GM15510 (cell line): ENCODE results near the gene PNMA1.

Source experiments
- POLR2A ChIP-seq: IDR thresholded peaks from 3 replicates; pipeline ENCODE4 v1.6.1; 2011; ENCODE audit warnings: borderline replicate concordance; ENCODE audit not compliant: insufficient read length; ENCODE audit errors: extremely low read depth

Gene PNMA1

DNA sequence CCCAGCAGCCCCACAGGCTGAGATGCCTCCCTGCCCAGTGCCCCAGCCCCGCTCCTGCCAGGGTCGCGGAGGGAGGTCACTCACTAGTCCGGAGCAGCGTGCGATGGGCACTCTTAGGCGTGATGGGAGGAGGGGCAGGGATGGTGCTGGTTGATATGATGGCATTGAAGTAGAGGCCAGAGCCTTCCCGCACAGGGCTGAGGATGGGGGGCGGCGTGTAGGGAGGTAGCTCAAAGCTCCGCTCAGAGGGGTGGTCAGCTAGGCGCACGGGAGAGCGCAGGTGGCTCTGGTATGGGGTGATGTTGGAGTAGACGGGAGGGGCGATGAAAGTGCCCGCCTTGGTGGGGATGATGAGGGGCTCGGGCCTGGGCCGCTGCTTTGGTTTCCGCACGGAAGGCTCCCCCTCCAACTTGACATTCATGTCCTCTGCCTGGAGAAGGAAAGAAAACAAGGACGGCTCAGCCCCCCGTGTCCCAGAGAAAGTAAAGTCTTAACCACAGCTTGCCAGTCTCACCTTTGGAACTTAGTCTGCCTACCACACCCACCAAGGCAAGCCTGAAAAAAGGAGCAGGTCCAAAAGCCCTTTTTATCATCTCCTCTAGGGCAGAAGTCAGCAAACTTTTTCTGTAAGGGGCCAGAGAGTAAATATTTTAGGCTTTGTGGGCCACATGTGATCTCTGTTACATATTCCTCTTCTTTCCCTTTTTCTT is 15.5 kb upstream of the PNMA1 start:
- no peak for TF ChIP-seq POLR2A

DNA sequence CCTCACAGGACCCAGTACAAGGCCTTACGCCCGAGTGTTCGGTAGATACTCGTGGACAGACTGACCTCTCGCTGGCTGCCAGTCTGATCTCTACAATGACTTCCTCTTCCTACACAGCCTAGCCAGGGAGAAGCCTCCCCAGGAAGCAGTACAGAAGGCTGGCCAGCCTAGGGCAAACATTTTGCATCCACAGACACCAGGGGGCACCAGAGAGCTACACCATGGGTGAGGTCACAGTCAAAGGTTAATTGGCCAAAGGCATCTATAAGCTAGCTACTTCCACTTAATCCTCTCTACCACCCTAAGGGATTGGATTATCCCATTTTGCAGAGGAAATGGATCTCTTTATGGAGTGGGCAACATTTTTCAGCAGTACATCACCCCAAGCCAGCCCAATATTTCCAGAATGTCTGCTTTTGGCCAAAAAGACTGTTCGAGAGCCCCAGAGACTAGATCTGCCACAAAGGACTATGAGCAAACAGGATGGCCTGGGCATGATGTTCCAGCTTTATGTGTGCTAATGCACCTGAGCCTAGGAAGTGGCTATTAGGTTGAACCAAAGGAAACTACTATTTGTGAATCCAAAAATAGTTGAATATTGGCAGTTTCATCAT is 14.6 kb upstream of the PNMA1 start:
- TF ChIP-seq POLR2A, result no peak

DNA sequence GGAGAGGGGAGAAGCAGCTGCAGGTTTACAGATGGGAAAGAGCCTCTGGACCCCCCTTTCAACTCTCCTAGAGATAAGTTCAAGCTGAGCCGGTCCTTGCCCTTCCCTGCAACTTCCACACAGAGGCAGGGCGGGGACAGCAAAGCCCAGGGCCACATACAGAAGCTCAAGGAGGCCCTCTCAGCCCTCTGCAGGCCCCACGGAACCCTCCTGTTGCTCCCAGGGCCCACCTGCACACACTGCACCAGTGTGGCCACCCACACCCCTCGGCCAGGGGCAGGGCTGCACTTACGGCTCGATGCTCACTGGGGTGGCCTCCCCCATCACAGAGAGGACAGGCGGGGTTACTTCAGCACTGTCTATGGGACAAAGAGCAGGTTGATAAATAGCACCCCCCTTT is 13.0 kb upstream of the PNMA1 start:
- TF ChIP-seq POLR2A, result no peak

- TF ChIP-seq POLR2A, result no peak
Measured at GRCh38 chr14:73726025-73726961, 12.1 kb upstream of the PNMA1 start.

DNA sequence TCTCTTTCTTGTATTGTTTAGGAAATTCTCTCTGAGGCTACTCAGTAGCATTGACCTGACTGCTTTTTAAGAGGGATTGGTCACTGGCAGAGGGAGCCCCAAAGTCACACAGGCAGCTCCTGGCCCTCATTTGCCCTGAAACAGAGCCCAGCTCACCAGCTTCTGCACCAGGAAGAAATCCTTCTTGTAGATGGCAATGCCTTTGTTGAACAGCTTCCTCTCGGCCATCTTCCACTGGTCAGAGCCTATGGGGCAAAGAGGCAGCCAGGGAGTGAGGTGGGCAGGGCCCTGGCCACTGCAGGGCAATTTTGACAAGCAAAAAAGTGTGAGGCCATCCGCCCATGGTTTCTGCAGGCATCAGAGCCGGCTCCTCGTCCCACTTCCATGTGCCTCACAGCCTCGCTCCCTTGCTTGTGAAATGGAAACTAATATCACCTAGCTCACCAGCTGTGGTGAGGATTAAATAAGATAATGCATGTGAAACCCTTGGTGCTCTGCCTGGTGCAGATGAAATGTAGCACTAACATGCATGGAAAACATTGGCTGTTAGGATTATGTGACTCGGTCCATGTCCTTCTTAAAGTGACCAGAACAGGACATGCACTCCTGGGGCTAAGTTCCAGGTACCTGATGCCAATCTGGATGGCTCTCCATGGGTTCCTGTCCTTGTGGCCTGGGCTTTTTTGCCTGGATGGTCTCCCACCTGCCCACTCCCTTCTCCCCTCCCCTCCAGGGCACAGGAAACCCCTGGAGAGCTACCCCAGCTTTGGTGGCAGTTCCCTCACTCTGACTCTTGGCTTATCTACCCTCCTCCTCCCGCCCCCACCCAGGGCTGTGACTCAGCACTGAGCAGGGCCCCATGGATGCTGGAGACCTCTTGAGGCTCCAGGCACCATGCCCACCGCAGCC is 11.2 kb upstream of the PNMA1 start:
- no peak for TF ChIP-seq POLR2A

- TF ChIP-seq POLR2A, result no peak
Measured at GRCh38 chr14:73724696-73725095, 10.5 kb upstream of the PNMA1 start.

GRCh38 chr14:73723797-73724661 is 9.8 kb upstream of the PNMA1 start:
- TF ChIP-seq POLR2A, result peak; percentile 19

DNA sequence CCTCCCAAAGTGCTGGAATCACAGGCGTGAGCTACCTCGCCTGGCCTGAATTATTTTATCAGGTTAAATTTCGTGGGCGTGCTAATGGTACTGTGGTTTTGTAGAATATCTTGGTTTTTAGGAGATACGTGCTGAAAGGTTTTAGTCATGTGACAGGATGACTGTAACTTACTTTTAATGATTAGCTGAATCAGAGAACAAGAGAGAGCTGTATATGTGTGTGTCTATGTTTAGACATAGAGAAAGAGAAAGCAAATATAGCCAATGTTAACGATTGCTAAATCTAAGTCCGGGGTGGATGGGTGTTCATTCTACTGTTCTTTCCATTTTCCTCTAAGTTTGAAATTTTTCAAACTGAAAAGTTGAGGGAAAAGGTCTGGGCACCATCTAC is 9.2 kb upstream of the PNMA1 start:
- no peak for TF ChIP-seq POLR2A

DNA sequence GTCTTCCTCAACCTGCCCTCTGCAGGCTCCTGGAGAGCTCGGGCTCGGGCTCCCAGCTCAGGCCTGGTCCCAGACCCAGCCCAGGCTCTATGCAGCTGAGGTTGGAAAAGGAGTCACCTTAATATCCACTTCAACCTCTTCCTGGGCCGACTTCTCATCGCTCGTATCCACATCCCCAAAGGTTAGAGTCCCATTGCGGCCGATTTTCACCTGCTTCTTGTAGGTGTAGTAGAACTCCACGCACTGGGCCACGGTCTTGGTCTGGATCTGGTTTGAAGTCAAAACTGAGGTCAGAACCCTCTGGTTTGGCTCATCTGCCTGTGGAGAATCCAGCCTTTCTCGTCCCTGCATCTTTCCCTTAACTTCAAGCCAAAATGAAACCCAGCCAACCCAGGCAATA is 8.4 kb upstream of the PNMA1 start:
- no peak for TF ChIP-seq POLR2A

- TF ChIP-seq POLR2A, result no peak
Measured at GRCh38 chr14:73721101-73721821, 7.1 kb upstream of the PNMA1 start.

DNA sequence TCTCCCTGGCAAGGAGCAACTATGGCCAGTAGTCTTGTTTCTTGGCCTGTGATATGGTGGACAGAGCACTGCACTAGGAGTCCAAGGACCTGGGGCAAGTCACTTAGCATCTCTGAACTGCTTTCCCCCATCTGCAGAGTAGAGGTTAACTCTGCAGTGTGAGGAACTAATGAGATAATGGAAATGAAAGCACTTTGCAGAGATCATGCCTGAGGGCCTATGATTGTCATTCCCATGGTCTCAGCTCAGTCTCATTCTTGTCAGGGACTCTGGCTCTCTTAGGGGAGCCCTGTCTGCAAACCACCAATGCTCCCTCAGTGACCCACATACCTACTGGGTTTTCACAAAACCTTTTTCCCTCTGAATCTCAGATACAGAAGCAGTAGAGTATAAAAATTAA is 6.5 kb upstream of the PNMA1 start:
- no peak for TF ChIP-seq POLR2A

GRCh38 chr14:73719791-73720190 is 5.6 kb upstream of the PNMA1 start:
- no peak for TF ChIP-seq POLR2A

- no peak for TF ChIP-seq POLR2A
Measured at GRCh38 chr14:73719361-73719760, 5.2 kb upstream of the PNMA1 start.
